Medulla oblongata (tissue), 1 donor: ENCODE results near the gene OR52K2.
A peak's percentile ranks its signal among the peaks of the same experiment; 100 is the strongest.
"Not testable (repeated sequence)": the region's sequence is repeated elsewhere in the genome, so short reads cannot be mapped to it uniquely, and the experiment has no call there.

Experiments used
- DNase-seq: peaks from one replicate; pipeline ENCODE4 v3.0.0-alpha.2; 2015; ENCODE audit errors: extremely low spot score

The OR52K2 gene

GRCh38 chr11:4448995-4449394 lies at the start of gene OR52K2:
TSS of gene OR52K2 (plus strand) at chr11:4449295. CDS start at chr11:4449340, 45 bp downstream.
- DNase-seq, result no peak

DNA sequence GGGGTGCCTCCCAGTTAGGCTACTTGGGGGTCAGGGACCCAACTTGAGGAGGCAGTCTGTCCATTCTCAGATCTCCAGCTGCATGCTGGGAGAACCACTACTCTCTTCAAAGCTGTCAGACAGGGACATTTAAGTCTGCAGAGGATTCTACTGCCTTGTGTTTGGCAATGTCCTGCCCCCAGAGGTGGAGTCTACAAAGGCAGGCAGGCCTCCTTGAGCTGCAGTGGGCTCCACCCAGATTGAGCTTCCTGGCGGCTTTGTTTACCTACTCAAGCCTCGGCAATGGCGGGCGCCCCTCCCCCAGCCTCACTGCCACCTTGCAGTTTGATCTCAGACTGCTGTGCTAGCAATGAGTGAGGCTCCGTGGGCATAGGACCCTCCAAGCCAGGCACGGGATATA lies 42.9 kb upstream of the OR52K2 start:
- not testable (repeated sequence) for DNase-seq

DNA sequence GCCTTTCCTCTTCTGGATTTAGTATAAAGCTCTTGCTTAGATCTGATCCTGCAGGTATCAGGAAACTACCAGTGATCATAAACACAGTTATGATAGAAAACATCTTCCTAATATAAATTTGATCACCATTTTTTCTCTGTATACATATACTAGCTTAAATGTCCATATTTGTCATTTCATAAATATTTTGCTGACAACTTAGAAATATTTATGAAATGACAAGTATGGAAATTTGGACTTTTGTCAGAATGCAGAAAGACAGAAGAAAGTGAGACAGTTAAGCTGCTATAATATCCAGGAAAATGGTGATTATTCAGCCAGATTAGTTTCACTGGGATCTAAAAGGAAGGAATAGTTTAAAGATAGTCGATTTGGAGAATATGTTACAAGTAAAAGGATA lies 32.8 kb upstream of the OR52K2 start:
- no peak for DNase-seq

DNA sequence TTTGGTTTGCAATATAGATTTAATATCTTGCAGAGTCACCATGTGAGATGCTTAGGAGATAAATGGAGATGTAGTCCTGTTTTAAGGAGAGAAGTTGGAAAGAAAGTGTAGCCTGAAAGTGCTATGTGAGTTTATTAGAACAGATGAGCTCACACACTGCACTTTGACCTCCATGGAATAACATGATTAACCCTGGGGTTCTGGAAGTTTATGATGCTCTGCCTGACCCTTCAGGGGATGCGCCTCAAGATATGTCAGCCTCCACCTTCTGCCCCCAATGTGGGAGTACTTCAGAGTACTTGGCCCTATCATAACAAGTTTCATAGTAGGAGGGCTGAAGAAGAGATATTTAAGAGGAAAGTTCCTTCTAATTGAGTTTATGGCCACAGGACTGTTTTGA lies 32.3 kb upstream of the OR52K2 start:
- DNase-seq, result no peak

- DNase-seq, result no peak
These were observed 30.7 kb upstream of the OR52K2 start for GRCh38 chr11:4418403-4418802.

- DNase-seq, result no peak
These were observed 19.0 kb upstream of the OR52K2 start for GRCh38 chr11:4430051-4430450.

GRCh38 chr11:4433856-4434255 lies 15.2 kb upstream of the OR52K2 start:
- no peak for DNase-seq

DNA sequence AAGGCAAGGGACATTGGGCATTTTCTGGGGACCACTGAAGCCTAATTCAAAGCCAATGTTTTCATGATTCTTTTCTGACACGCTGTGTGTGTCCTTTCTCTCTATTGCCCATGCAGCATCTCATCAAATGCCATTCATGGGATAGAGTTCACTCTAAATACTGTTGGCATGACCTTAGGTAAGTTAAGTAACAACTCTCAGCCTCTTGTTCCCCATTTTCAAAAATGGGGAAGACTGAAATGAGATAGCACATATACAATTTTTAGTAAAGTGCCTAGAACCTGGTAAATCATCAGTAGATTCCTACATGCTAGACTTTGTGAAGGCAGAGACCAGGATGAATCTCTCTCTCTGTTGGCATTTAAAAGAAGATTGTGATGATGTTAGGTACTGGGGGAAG lies 12.7 kb upstream of the OR52K2 start:
- no peak for DNase-seq

DNA sequence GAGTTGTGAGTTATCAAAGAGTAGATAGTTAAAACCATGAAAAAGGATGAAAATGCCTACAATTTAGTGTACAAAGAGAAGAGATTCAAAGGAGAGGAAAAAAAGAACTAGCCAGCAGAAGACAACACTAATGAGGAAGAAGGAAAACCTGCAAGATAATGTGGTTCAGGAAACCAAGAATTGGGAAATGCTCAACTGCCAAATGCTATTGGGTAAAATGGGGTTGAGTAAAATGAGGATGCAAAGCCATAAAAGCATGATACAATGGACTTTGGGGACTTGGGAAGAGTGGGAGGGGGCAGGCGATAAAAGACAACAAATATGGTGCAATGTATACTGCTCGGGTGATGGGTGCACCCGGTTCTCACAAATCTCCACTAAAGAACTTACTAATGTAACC lies 7.6 kb upstream of the OR52K2 start:
- DNase-seq, result no peak

DNA sequence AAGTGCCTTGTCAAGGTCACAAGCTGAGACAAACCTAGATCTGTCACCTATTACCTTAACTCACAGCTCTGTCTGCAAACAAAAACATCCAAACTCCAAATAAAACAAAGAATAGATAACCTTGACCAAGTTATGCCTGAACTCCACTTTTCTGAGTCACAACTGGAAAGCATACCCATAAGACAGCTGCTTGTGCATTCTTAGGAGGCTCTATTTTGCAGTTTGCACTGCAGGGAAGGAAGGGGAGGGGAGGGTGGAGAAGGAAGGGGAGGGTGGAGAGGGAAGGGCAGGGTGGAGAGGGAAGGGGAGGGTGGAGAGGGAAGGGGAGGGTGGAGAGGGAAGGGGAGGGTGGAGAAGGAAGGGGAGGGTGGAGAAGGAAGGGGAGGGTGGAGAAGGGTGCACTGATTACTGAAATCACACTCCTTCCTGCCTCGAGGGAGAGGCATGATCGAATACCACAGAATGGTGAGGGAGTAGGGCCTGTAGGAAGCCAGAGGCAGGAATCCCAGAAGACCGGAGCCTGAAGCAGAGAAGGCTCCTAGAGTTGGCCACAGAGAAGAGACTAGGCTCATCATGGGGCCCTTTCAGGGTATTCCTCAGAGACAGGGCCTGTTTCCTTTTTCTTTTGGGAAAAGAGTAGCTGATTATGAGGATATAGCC lies 5.7 kb upstream of the OR52K2 start:
- no peak for DNase-seq

DNA sequence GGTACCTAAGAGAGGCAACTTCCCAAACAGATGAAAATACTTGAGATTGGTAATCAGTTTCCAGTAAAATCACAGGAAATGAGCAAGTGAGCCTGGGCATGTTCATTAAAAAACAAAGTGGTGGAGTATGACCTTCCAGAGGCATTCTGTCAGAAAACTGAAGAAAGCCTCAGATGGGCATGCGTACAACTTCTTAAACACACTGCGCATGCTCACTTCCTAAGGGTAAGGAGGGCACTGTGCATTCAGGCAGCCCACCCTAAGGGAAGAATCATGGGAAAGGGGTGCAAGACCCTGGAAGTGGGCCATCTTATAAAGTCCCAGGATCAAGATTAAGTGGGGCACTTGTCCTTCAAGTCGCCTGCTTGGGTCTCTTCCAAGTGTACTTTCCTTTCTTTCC lies 4.0 kb downstream of the OR52K2 start:
- no peak for DNase-seq

DNA sequence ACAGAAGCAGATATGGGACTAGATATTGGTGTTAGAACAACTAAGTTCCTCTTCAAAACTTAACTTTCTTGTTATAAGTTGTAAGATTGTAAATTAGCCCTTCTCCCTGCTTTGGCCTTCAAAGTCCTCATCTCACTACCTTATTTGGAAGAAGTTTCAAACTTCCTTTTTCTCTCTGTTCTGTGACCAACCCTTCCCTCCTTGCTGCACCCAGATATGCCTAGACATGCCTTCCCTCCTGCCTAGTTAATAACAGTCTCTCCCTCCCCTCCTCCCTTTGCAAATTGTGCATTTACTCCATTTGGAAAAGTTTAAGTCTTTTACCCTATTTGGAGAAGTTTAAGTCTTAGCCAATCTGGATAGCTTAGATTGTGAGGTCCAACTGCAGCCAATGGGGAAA lies 4.9 kb downstream of the OR52K2 start:
- DNase-seq, result no peak

GRCh38 chr11:4455419-4455818 lies 6.3 kb downstream of the OR52K2 start:
- DNase-seq, result peak; percentile 73

GRCh38 chr11:4459500-4459899 lies 10.4 kb downstream of the OR52K2 start:
- DNase-seq, result peak; percentile 46

DNA sequence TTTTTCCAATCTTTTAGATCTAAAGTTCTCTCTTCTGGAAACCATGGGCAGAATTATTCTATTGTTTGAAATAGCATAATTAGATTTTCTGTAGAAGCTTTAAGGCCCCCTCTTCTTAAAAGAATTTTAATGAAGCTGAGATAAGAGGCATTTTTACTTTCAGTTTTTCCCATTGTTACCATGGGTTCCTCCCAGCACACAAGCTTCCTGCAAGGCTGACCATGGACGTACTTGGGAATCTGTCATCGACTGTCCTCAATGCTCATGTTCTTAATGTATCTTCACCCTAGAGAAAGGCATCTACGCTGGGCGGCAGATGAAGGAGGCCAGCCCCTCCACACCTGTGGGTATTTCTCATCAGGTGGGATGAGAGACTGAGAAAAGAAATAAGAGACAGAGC lies 11.1 kb downstream of the OR52K2 start:
- DNase-seq, result no peak

- no peak for DNase-seq
These were observed 15.4 kb downstream of the OR52K2 start for GRCh38 chr11:4464216-4465159.

DNA sequence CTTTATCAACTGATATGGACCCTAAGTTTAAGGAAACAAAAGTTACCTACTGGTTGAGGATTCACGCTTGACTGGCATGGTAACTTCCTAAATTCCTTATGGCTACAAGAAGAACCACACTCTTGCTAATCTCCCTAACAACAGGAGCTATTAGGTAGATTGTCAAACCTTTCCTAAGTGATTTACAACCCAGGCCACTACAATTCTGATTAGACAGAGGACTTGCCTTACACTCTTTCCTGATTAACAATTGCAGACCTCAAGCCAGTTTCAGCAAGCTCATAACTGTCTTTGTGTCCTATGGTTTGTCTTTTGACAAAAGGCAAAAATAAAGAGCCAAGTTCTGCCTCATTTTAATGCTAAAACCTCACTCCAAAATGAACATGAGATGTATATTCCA lies 16.3 kb downstream of the OR52K2 start:
- no peak for DNase-seq

DNA sequence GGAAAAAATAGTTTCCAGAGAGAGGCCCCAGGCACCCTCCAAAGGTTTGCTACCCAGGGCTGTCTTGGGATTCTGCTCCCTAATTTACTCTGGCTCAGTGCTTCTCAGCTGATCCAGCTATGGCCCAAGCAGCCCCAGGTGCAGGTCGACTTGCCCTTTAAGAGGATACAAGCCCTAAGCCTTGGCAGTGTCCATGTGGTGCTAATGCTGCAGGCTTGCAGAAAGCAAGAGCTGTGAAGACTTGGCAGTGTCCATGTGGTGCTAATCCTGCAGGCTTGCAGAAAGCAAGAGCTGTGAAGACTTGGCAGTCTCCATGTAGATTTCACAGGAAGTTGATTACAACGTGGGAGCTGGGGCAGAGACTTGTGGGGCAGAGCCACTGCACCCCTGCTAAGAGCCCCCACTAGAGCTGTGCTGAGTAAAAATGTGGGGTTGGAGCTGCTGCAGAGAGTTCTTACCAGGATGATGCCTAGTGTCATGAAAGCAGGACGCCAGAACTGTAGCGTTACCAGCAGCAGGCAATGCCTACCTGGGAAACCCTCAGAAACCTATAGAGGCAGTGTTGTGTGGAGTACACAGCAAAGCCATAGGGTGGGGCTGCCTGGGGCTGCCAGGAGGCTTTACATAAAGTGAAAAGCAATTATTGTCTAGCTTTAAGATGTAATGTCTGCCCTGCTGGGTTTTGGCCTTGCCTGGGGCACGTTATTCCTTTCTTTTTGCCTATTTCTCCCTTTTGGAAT lies 17.2 kb downstream of the OR52K2 start:
- DNase-seq, result no peak

GRCh38 chr11:4466871-4467442 lies 17.9 kb downstream of the OR52K2 start:
- no peak for DNase-seq

- no peak for DNase-seq
These were observed 18.9 kb downstream of the OR52K2 start for GRCh38 chr11:4467811-4468606.

DNA sequence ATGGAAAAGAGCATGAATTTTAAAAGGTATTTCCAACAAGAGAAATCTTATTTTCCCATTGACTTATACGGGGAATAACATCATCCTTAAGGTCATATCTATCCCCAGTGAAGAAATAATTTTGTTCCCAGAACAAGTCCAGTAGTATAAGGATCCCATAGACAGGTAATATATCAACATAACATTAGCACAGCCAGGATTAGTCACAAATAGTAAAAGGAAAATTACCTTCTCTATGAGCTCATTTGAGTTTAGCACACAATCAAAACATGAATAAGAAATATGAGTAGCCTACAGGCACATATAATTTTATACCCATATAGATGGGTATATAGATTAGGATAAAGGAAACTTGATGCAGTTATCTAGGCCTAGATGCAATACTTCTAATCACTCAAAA lies 30.5 kb downstream of the OR52K2 start:
- DNase-seq, result no peak
